Ishikawa (cell line): Measurements from ENCODE around the gene UBE3B.

ENCODE experiments used
- CEBPB ChIP-seq: IDR thresholded peaks from 2 replicates; pipeline ENCODE4 v1.6.1; 2012
- CREB1 ChIP-seq: IDR thresholded peaks from 2 replicates; pipeline ENCODE4 v1.6.1; 2012; ENCODE audit warnings: low read depth
- EGR1 ChIP-seq: IDR thresholded peaks from 2 replicates; pipeline ENCODE4 v1.6.1; 2012
- EP300 ChIP-seq: IDR thresholded peaks from 2 replicates; pipeline ENCODE4 v1.6.1; 2012; ENCODE audit warnings: borderline replicate concordance
- FOXM1 ChIP-seq: IDR thresholded peaks from 2 replicates; pipeline ENCODE4 v1.6.1; 2012; ENCODE audit warnings: low read depth, borderline replicate concordance
- NFIC ChIP-seq: IDR thresholded peaks from 2 replicates; pipeline ENCODE4 v1.6.1; 2012
- RAD21 ChIP-seq: IDR thresholded peaks from 2 replicates; pipeline ENCODE4 v1.6.1; 2012; ENCODE audit warnings: low read depth
- TAF1 ChIP-seq: IDR thresholded peaks from 2 replicates; pipeline ENCODE4 v1.6.1; 2012; ENCODE audit warnings: low read depth, mild to moderate bottlenecking
- TCF12 ChIP-seq: IDR thresholded peaks from 2 replicates; pipeline ENCODE4 v1.6.1; 2012; ENCODE audit warnings: low read depth
- TEAD4 ChIP-seq: IDR thresholded peaks from 2 replicates; pipeline ENCODE4 v1.6.1; 2012
- USF1 ChIP-seq: IDR thresholded peaks from 2 replicates; pipeline ENCODE4 v1.6.1; 2012
- YY1 ChIP-seq: IDR thresholded peaks from 2 replicates; pipeline ENCODE4 v1.6.1; 2012; ENCODE audit warnings: low read depth
- ZBTB7A ChIP-seq: IDR thresholded peaks from 2 replicates; pipeline ENCODE4 v1.6.1; 2012; ENCODE audit warnings: low read depth
- TF ChIP-seq, protein P1 (sequence below): IDR thresholded peaks from 2 replicates; pipeline ENCODE4 v1.6.1; 2012
- TF ChIP-seq, protein P2 (sequence below): IDR thresholded peaks from 2 replicates; pipeline ENCODE4 v1.6.1; 2012; ENCODE audit warnings: low read depth, mild to moderate bottlenecking

UBE3B gene

GRCh38 chr12:109573914-109574244 is 96.4 kb downstream of the UBE3B start:
- TF ChIP-seq TAF1 (no peak), FOXM1 (no peak), TEAD4 (no peak), EP300 (no peak), RAD21 (no peak), YY1 (no peak), CEBPB (no peak), CREB1 (no peak), EGR1 (no peak), ZBTB7A (no peak), TCF12 (no peak)
- TF ChIP-seq, protein P1, sequence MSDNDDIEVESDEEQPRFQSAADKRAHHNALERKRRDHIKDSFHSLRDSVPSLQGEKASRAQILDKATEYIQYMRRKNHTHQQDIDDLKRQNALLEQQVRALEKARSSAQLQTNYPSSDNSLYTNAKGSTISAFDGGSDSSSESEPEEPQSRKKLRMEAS, result no peak
- TF ChIP-seq, protein P2, sequence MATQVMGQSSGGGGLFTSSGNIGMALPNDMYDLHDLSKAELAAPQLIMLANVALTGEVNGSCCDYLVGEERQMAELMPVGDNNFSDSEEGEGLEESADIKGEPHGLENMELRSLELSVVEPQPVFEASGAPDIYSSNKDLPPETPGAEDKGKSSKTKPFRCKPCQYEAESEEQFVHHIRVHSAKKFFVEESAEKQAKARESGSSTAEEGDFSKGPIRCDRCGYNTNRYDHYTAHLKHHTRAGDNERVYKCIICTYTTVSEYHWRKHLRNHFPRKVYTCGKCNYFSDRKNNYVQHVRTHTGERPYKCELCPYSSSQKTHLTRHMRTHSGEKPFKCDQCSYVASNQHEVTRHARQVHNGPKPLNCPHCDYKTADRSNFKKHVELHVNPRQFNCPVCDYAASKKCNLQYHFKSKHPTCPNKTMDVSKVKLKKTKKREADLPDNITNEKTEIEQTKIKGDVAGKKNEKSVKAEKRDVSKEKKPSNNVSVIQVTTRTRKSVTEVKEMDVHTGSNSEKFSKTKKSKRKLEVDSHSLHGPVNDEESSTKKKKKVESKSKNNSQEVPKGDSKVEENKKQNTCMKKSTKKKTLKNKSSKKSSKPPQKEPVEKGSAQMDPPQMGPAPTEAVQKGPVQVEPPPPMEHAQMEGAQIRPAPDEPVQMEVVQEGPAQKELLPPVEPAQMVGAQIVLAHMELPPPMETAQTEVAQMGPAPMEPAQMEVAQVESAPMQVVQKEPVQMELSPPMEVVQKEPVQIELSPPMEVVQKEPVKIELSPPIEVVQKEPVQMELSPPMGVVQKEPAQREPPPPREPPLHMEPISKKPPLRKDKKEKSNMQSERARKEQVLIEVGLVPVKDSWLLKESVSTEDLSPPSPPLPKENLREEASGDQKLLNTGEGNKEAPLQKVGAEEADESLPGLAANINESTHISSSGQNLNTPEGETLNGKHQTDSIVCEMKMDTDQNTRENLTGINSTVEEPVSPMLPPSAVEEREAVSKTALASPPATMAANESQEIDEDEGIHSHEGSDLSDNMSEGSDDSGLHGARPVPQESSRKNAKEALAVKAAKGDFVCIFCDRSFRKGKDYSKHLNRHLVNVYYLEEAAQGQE, result no peak

DNA sequence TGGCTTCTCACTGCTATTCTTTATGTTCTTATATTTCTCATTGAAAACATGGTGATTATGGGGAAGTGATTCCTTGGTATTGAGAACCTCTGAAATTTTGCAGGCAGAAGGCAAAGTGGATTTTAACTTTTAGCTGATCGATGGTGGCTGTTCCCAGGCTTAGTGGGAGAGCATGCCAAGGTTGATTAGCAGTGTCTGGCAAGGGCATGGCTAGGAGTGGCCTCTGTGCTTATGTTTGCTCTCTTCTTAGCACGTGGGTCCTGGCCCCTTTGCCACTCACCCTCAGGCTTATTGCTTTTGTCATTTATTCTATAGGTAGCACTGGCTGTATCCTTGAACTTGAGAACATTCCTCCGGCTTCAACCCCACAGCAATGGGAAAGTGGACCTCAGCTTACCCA is 98.2 kb downstream of the UBE3B start:
- TF ChIP-seq NFIC (no peak), TAF1 (no peak), ZBTB7A (no peak), YY1 (no peak), CEBPB (no peak)
- TF ChIP-seq, protein P2, result no peak

DNA sequence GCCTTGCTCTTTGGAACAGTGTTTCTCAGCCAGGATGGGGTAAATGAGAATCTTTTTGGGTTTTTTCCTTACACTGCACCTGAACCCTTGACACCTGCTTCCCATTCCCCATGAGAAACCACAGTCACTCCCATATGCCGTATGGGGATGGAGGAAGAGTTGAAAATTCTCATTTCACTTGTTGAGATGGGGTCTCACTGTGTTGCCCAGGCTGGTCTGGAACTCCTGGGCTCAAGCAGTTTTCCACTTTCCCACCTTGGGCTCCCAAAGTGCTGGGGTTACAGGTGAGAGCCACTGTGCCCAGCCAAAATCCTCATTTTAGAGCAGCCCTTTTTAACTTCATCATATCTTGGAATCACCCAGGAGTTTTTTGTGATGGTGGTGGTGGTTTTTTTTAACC is 99.9 kb downstream of the UBE3B start:
- no peak for TF ChIP-seq CEBPB
- no peak for TF ChIP-seq FOXM1
- TF ChIP-seq, protein P2, result no peak
- no peak for TF ChIP-seq CREB1
- no peak for TF ChIP-seq YY1
- TF ChIP-seq, protein P1, result no peak
- no peak for TF ChIP-seq TEAD4
- no peak for TF ChIP-seq EP300
- no peak for TF ChIP-seq TCF12
- no peak for TF ChIP-seq ZBTB7A
- no peak for TF ChIP-seq USF1
- TF ChIP-seq RAD21, result no peak
- no peak for TF ChIP-seq TAF1
- TF ChIP-seq NFIC, result no peak
- no peak for TF ChIP-seq EGR1

- TF ChIP-seq, protein P2, result no peak
- no peak for TF ChIP-seq TAF1
- no peak for TF ChIP-seq EGR1
- TF ChIP-seq RAD21, result no peak
- TF ChIP-seq TEAD4, result no peak
- TF ChIP-seq YY1, result no peak
- no peak for TF ChIP-seq EP300
- TF ChIP-seq, protein P1, result no peak
- TF ChIP-seq CREB1, result no peak
- TF ChIP-seq TCF12, result no peak
- TF ChIP-seq CEBPB, result no peak
- no peak for TF ChIP-seq NFIC
- no peak for TF ChIP-seq FOXM1
- TF ChIP-seq ZBTB7A, result no peak
- TF ChIP-seq USF1, result no peak
These were observed 101.0 kb downstream of the UBE3B start for GRCh38 chr12:109578330-109578927.
